HG03139 (cell line): ENCODE results near the gene EPB41L1.

Source experiments
- ATAC-seq: cut with Tn5 transposase; IDR thresholded peaks from one replicate; pipeline ENCODE4 v1.9.1; 2021; ENCODE audit not compliant: unreplicated experiment

Gene EPB41L1

DNA sequence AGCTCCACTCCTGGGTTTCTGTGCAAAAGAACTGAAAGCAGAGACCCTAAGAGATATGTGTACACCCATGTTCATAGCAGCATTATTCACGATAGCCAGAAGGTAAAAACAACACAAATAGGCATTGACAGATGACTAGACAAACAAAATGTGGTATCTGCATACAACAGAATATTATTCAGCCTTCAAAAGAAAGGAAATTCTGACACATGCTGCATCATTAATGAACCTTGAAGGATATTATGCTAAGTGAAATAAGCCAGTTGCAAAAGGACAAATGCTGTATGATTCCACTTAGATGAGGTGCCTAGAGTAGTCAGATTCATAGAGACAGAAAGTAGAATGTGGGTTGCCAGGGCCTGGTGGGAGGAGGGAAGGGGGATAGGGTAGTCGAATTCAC is 99.5 kb downstream of the EPB41L1 start:
- no peak for ATAC-seq

DNA sequence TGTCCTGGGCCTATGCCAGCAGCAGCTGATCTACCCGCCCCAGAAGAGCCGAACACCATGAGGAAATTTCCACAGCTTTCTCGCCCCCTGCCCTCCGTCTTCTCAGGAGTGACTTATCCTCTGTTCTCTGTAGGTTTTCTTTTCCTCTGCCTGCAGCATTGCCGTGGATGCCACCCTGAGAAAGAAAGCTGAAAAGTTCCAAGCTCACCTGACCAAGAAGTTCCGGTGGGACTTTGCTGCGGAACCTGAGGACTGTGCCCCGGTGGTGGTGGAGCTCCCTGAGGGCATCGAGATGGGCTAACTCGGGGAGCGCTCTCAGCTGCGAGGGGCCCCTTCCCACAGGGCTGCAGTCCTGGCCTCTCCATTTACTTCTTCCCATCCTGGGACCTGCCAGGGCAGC is 100.9 kb downstream of the EPB41L1 start:
- ATAC-seq, result no peak

DNA sequence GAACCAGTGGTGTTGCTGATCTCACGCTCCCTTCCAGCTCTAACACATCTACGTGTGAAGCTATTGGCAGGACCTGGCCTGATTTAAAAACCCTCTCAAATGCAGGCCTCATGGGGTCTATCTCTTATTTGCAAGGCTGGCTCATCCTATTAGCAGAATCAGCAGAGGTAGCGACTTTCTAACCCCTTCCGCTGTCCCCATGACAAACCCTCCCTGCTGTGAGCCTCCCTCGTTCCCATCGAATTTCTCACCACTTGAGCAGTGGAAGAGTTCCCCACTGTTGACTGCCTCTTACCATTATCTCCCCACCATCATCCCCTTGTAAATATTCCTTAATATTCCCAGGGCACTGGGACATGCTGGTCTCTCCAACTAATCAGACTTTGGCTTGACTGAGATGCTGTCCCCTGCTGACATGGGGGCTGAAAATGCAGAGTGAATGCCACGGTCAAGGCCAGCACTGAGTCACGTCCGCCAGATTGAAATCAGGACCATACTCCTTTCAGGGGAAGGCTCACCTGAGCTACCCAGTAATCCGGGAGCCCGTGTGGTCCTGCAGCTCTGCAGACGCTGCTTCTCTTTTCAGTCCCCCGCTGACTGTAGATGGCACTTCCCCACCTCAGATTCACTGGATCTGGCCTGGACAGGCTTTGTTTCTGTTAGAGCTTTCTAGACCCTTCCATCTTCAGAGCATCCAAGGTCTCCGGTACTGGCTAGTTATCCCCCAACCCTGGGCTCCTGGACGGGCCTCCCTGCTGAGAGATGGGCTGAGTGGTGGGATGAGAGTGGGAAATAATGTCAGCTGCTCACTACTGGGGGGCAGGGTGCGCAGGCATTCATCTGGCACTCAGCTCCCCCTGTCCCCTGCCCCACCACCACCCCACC is 104.9 kb downstream of the EPB41L1 start:
- no peak for ATAC-seq

DNA sequence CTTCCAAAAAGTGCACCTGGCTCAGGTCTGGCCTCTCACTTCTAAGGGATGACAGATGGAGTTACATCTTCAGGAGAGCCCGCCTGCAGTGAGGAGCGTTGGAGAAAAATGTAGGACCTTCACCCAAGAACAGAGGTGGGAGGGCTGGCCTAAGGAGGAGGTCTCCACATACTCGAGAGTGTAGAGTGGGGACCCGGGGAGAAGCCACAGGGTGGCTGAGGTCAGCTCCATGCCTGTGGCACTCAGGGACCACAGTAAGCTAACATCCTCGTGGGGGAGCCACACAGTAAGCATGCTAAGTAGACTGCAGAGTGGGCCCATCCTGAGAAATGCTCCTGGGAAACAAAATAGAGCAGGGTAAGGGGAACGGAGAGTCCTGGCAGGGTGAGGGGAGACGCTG is 105.8 kb downstream of the EPB41L1 start:
- ATAC-seq, result no peak

DNA sequence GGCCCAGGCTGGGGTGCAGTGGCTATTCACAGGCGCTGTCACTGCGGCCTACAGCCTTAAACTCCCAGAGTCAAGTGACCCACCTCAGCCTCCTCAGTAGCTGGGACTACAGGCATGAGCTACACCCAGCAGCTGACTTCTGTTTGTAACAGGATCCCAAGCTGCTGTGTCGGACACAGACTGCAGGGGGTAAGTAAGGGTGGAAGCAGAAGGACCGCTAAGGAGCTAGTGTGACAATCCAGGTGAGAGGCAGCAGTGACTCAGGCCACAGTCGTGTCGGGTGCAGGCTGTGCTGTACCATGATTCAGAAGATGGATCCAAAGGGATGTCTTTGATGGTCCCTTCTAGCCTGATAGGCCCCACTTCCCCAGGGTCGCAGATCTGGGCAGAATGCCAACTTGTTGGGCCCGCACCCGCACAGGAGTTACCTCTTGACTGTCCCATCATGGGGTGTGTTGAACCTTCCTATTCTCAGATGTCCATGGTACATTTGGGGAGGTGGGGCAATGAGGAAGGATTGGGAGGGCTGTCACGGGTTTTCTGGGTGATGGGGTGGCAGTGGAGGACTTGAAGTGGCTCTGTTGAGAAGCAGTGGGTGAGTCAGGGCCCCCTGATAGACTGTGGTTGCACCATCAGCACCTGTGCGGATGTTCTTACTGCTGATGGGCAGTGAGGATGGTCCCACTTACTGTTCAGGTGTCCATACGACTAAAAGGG is 107.0 kb downstream of the EPB41L1 start:
- no peak for ATAC-seq

DNA sequence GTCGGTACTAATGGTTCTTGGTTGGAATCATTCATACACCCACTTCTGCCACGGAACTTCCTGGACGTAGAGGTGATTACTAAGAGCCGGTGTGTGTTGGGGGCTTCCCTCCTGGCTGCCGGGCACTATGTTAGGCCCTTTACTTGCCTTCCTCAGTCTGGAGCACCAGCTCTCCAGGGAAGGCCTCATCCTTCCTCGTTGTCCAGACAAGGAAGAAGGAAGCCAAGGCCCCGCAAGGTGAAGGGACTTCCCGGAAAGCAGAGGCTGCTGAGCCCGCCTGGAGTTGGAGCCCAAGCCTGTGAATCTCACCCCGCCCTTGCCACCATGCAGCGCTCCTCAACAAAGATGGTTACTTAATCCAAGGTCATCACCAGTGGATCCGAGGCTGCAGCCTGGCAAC is 107.9 kb downstream of the EPB41L1 start:
- no peak for ATAC-seq

DNA sequence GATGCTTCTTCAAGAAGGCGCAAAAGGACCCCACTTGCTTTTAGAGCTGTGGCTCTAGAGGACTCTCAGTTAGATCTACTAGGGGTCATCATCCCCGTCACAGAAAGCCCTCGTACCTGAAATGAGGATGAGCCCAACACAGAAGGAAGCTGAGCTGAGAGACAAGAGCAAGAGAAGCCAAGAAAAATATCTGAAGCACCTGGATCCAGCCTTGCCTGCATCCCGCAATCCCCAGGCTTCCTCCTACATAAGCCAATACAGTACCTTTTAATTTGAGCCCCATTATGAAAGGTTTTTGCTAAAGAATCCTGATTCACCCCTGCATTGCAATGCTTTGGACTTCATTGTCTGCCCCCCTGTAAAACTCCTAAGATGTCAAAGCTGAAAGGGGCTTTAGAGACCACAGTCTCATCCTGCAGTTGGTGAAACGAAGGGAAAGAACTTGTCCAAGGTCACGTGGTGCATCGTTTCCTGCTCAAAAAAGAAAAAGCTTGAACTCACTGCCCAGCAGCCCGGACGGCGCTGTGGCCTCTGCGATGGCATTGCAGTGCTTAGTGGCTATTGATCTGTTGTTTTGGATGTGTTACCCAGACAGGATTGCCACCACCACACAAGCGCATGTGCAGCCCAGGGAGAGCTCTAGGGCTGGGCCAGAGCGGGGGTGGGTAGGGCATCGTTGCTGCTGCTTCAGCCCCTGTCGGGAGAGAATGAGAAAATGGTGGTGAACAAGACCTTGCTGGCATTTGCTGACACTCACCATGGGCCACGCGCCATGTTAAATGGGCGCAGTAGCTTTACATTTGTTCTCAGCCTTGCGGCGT is 110.1 kb downstream of the EPB41L1 start:
- ATAC-seq, result no peak

DNA sequence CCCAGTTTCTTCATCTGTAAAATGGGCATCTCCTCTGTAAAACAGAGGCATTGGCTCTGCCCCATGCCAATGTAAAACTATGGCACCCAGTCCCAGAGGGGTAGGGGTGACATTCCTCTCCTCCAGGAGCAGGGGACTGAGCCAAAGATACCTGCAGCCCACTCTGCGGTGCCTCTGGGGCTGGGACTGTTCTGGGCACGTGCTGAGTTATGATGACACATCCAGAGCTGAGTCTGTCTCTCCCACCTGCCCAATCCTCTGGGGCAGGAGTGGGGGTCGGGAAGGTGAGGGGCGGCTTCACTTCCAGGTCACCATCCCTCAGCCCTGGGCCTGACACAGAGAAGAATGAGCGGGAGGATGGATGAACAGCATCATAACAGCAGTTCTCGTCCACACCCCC is 111.6 kb downstream of the EPB41L1 start:
- ATAC-seq, result no peak

DNA sequence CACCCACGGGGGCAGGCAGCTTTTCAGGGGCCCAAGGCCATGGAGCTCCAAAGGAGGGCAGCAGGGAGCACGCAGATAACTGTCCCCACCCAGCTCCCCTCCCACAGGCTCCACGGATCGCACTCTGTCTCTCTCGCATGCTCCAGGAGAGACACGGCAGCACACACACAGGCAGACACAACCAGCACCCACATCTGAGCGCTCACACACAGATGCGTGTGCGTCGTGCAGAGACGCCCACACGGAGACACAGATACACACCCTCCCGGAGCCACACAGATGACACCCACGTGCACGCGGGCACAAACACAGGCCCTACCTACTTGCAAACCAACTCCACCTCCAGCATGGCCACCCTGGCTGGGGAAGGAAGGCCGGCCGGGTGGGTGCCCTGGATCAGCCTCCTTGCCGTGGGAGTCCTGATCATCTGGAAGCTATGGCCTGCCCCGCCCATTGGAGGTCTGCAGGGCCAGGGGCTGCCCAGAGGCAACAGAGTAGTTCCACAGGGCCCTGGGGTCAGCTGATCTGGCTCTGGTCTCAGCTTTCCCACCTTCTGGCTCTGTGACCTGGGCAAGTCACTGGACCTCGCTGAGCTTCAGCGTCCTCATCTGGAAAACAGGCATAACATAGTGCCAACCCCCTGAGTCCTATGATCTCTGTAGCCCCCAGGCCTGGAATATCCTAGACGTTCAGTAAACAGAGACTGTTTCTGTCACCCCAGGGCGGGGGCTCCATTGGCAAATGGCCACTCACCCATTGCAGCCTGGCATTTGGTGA is 113.3 kb downstream of the EPB41L1 start:
- no peak for ATAC-seq

DNA sequence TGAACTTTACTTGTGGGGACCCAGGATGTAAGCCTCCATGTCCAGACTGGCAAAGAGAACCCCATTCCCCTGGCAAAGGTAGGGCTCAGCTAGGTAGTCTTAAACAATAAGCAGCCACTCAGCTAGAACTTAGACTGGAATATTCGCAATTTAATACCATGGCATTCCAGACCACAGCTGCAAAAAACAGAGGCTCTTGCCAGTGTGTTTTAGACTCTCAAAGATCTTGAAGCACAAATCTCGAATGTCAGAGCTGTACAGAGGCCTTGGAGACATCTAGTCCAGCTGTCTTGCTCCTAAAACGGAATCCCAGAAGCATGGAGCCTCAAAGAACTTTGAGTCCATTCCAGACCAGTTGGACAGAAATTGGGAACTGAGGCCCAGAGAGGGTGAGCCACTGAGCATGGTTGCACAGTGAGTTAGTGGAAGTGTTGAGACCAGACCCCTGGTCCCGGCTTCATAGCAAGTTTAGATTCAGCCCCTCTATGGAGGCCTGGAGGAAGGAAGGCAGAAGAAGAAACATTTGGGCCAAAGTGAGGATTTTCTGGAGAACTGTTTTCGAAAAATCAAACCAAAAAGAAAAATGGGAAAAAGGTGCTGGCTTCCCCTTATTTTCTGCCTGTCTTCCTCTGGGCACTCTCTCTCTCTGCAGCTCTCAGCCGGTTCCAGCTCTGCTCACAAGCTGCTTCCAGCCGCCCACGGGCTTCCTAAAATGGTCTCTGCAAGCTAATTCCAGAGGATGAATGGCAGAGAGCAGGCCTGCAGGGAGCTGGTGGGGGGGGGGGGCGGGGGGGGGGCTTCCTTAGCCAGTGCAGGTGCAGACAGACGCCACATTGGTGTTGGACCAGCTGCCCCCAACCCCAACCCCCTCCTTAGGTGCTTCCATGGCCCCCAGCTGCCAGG is 114.2 kb downstream of the EPB41L1 start:
- ATAC-seq, result no peak

DNA sequence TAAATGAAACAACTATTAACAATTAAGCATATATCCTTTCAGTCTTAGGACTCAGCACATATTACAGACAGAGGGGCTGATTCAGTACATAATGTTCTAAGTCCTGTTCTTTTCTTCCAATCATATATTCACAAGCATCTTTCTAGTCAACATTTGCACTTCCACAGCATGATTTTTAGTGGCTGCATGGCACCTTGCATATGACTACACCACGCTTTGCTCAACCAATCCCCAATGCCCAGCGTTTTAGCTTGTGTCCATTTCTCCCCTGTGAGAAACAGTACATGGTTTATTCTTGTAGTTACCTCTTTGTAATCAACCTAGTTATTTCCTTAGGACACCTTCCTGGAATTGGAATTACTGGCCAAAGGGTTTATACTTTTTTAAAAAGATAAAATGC is 115.0 kb downstream of the EPB41L1 start:
- no peak for ATAC-seq

DNA sequence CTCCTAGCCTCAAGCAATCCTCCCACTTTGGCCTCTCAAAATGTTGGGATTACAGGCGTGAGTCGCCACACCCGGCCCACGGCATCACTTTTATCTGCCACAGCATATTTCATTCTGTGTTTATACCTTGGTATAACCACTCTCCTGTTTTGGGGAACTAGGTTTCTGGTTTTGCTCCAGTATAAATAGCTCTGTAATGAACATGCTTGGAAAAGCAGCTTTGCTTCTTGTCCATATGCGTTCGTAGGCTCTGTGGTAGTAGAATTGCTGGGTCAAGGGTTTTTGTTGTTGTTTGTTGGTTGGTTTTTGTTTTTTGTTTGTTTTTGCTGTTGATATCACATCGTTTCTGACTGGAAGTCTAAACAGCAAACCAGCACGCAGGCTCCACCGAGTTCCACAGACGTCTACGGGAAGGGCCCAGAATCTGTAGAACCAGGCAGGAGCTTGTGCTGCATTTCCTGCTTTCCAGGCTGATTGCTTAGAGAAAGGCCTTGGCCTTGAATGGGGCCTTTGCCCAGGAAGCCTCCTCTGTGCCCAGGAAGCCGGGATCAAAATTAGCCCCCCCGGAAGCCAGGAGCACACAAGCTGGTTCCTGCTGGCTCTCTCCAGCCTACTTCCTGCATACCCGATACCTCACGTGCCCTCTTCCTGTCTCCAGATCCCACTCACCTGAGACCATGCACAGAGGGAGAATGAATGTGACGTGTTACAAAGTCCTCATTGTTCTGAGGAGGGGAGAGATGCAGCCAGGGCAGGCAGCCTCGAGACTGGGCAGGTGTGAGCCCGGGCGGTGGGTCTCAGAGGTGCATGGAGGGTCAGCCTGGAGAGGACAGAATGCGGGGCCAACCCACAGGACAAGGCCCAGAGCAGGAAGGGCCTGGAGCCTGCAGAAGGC is 116.5 kb downstream of the EPB41L1 start:
- ATAC-seq, result no peak

DNA sequence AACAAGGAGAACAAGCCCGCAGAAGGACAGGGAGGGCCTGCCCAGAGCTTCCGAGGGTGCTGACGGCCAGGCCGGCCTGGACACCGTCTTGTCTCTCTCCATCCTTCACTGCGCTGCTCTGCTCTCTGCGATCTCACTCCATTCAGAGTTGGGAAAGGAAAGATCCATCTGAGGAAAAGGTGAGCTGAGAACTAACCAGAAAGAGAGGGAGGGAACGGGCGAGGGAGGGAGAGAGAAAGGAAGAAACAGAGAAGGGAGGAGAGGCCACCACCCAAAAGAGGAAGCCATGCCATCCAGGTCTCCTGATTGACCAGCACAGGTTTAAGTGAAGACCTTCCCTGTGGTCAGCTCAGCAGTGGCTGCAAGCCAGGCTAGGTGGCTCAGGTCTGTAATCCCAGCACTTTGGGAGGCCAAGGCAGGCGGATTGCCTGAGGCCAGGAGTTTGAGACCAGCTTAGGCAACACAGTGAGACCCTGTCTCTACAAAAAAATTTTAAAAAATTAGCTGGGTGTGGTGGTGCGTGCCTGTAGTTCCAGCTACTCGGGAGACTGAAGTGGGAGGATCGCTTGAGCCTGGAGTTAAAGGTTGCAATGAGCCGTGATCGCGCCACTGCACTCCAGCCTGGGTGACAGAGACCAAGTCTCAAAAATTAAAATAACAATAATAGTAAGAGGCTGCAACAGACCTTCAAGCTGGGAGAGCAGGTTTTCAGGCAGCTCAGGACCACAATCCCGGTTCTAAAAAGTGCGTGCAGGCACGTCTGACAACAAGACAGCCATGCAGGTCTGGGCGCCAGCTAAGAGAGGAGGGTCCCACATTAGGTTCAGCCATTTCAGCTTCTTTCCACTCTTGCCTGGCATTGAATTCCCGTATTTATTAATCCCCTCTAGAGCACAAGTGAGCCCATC is 117.4 kb downstream of the EPB41L1 start:
- no peak for ATAC-seq

DNA sequence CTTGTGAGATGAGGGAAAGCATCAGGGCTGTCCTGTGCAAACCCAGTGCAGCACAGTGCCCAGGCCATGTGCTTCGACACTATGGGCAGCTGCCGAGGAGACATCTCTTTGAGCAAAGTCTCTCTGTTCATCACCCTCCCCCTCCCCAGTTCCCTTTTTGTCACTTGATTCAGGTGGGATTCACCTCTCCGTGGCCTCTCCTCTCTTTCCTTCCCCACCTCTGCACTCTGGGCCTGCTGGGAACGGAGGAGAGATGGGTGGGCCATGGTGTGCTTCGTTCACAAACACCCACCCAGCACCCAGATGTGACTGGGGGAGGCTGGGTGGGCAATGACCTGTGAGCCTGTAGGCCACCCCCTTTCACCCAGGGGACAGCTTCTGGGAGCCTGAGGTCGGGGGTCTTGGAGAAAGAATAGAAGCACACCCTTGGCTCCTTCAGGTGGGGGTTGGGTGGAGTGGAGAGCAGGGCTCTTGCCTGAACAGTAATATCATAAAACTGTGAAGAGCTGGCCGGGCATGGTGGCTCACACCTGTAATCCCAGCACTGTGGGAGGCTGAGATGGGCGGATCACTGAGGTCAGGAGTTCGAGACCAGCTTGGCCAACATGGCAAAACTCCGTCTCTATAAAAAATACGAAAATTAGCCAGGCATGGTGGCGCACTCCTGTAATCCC is 118.1 kb downstream of the EPB41L1 start:
- no peak for ATAC-seq

DNA sequence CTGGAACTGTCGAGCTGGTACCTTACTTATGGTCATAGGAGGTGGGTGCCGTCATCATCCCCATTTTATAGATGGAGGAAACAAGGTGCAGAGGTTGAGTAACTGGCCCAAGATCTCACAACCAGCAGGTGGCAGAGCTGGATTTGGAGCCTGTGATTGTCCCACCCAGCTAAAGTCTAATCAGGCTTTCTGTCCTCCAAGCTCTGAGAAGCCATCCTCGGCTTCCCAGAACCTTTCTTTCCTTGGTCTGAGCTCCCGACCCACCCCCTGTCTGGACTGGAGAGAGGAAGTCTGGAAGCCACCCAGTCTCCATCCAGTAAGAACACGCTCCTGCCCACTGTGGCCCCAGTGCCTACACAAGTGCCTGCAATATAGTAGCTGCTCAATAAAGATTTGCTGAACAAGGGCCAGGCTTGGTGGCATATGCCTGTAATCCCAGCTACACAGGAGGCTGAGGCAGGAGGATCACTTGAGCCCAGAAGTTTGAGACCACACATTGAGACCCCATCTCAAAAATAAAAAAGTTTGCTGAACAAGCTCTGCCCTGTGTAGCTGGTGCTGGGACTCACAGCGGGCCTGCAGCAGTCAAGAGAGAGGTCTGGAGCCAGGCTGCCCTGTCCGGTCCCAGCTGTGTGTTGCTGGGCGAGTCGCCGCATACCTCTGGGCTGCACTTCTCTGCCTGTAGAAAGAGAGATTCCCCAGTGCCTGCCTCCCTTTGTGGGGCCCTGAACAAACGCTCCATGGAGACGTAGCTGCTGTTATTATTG is 119.1 kb downstream of the EPB41L1 start:
- no peak for ATAC-seq

DNA sequence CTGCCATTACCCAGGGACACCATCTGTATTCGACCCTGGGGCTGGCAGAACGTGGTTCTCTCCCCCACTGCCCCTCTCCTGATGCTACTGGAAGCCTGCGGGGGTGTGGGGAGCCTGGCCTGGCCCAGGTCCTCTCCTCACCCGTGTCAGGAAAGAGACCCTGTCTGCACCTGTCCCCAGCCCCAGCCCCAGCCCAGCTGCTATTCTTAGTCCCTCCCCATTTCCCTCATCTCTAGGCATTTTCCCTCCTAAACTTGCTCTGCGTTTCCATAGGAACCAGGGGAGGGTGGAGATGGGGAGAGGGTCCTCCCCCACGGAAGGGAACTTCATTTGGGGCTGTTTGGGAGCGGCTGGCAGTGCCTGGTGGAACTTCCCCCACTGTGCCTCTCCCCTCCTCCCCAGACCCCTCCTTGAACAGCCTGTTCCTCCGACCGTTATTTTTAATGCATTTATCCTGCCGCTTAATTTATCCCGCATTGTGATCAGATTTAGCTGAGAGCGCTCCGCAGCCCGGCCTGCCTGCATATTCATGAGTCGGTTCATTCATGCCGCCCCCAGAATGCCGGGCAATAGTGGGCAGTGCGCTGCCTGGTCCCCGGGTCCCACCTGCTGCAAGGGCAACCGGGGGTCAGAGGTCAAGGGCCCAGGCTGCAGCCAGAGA is 119.8 kb downstream of the EPB41L1 start:
- no peak for ATAC-seq
